GM12878 (cell line): ENCODE data around the gene PDZD11. TPM values are rescaled to one million over a fixed set of nuclear protein-coding genes. Genes with fewer than 3 reads are reported as not detected.

Source experiments
- BRCA1 ChIP-seq: IDR thresholded peaks from 2 replicates; pipeline ENCODE4 v1.6.1; 2011; ENCODE audit warnings: low read depth, low read length, improper control_type of control experiment
- CBX5 ChIP-seq: sonication (generic); IDR thresholded peaks from 2 replicates; pipeline ENCODE4 v1.6.1; 2016; ENCODE audit warnings: low read depth, moderate library complexity, mild to moderate bottlenecking, inconsistent platforms
- CEBPZ ChIP-seq: fragments of 150-350 bp; IDR thresholded peaks from 2 replicates; pipeline ENCODE4 v1.6.1; 2016; ENCODE audit warnings: low read depth, low read length
- EED ChIP-seq: sonication (generic); IDR thresholded peaks from 2 replicates; pipeline ENCODE4 v1.6.1; 2016; ENCODE audit warnings: antibody characterized with exemption, low read depth
- FOXM1 ChIP-seq: IDR thresholded peaks from 2 replicates; pipeline ENCODE4 v1.6.1; 2012; ENCODE audit warnings: low read depth, mild to moderate bottlenecking, inconsistent platforms, low read length, moderate library complexity
- HDGF ChIP-seq: fragments of 450-650 bp; IDR thresholded peaks from 2 replicates; pipeline ENCODE4 v1.6.1; 2016; ENCODE audit warnings: antibody characterized with exemption
- MAX ChIP-seq: IDR thresholded peaks from 2 replicates; pipeline ENCODE4 v1.6.1; 2012; ENCODE audit warnings: low read depth, low read length, improper control_type of control experiment
- MTA2 ChIP-seq: fragments of 450-650 bp; IDR thresholded peaks from 2 replicates; pipeline ENCODE4 v1.6.1; 2016; ENCODE audit warnings: low read depth, mild to moderate bottlenecking, moderate library complexity
- SIN3A ChIP-seq: IDR thresholded peaks from 2 replicates; pipeline ENCODE4 v1.6.1; 2012; ENCODE audit warnings: low read depth, low read length, improper control_type of control experiment
- ZNF687 ChIP-seq: fragments of 450-650 bp; IDR thresholded peaks from 2 replicates; pipeline ENCODE4 v1.6.1; 2017; ENCODE audit warnings: mild to moderate bottlenecking, moderate library complexity
- polyA plus RNA-seq, 11 experiments: library from polyadenylated mRNA; depleted of rRNA in 4 of 11; unstranded in 6 of 11; stranded (reverse) in 5 of 11; fragments of >200 nt; fragmentation: Nextera tagmentation in 4 of 11; fragmentation: Illumina TruSeq in 1 of 11; extraction: Ambion mirVana in 4 of 11; extraction: Trizol in 1 of 11; gene quantifications; 1 replicate in 1 of 11; 2 replicates in 10 of 11; pipeline versions ENCODE4 v1.2.1 to v1.2.3, GENCODE V29; 2011 to 2016; ENCODE audit warnings: inconsistent platforms in 2 of 11, missing spikeins in 2 of 11, low read depth in 1 of 11
- small RNA-seq: library from RNA; depleted of rRNA; stranded (forward); fragments of <200 nt; gene quantifications from one replicate; pipeline ENCODE3, GENCODE V24; 2014
- total RNA-seq, 4 experiments: library from RNA; depleted of rRNA in 3 of 4; stranded (reverse); fragments of >200 nt in 3 of 4; fragmentation: Illumina TruSeq in 1 of 4; extraction: Trizol in 1 of 4; gene quantifications; 2 replicates each; pipeline versions ENCODE4 v1.2.1 to v1.2.3, GENCODE V29; 2013 to 2021

Gene PDZD11
- total and polyA plus RNA-seq, 10 of the 15 experiments (the other 5 are each of a cell fraction or from before 2014, with no cell fraction given) = 28.4 to 123 (median 55.0) TPM

GRCh38 chrX:70240751-70241150, 49.0 kb downstream of the PDZD11 start (continued):
- TF ChIP-seq CBX5 = no peak
- no peak for TF ChIP-seq EED
- TF ChIP-seq SIN3A = no peak
- no peak for TF ChIP-seq ZNF687
- no peak for TF ChIP-seq HDGF
- no peak for TF ChIP-seq MTA2
- TF ChIP-seq FOXM1 = no peak
- TF ChIP-seq CEBPZ = no peak
- no peak for TF ChIP-seq MAX
- TF ChIP-seq BRCA1 = no peak

Small RNAs within 50 kb of the gene (small RNA-seq; reads per million reads assigned to genes)
- gene RNA5SP507 = 0.35 reads per million

Other genes with a start within 250 kb of the PDZD11 start
Only the 7 nearest of the 11 such genes appear.
- 0.34 and 0.49 TPM in 2 replicates for gene DGAT2L6, start 112.4 kb downstream of the PDZD11 start, total RNA-seq (2014; rRNA removed)
- gene DGAT2L6, start 112.4 kb downstream of the PDZD11 start, total RNA-seq (2014; rRNA removed; fragmentation: Illumina TruSeq; extraction: Trizol) = 0.23 and 0.31 TPM in 2 replicates
- 0.16 TPM in 1 of 2 replicates, not detected in the other for gene DGAT2L6, start 112.4 kb downstream of the PDZD11 start, total RNA-seq (2021)
- gene DGAT2L6, start 112.4 kb downstream of the PDZD11 start, polyA plus RNA-seq (2011; rRNA removed) = 0.58 and 1.2 TPM in 2 replicates
- gene DGAT2L6, start 112.4 kb downstream of the PDZD11 start, polyA plus RNA-seq (2014; fragmentation: Illumina TruSeq; extraction: Trizol) = 0.43 and 0.68 TPM in 2 replicates
- under 1 TPM; 0.11 to 0.23 TPM for gene DGAT2L6, start 112.4 kb downstream of the PDZD11 start, polyA plus RNA-seq (2014; fragmentation: Nextera tagmentation; extraction: Ambion mirVana)
- 0.08 and 0.43 TPM in 2 replicates for gene DGAT2L6, start 112.4 kb downstream of the PDZD11 start, polyA plus RNA-seq (2014; rRNA removed)
- gene DGAT2L6, start 112.4 kb downstream of the PDZD11 start, polyA plus RNA-seq (2016; fragmentation: Nextera tagmentation; extraction: Ambion mirVana) = not detected
- gene AWAT1, start 55.3 kb downstream of the PDZD11 start, total RNA-seq (2014; rRNA removed) = not detected in 2 replicates
- gene AWAT1, start 55.3 kb downstream of the PDZD11 start, total RNA-seq (2014; rRNA removed; fragmentation: Illumina TruSeq; extraction: Trizol) = not detected in 2 replicates
- not detected in 2 replicates for gene AWAT1, start 55.3 kb downstream of the PDZD11 start, total RNA-seq (2021)
- not detected in 2 replicates for gene AWAT1, start 55.3 kb downstream of the PDZD11 start, polyA plus RNA-seq (2011; rRNA removed)
- gene AWAT1, start 55.3 kb downstream of the PDZD11 start, polyA plus RNA-seq (2014; fragmentation: Illumina TruSeq; extraction: Trizol) = not detected in 2 replicates
- gene AWAT1, start 55.3 kb downstream of the PDZD11 start, polyA plus RNA-seq (2014; fragmentation: Nextera tagmentation; extraction: Ambion mirVana) = not detected
- gene AWAT1, start 55.3 kb downstream of the PDZD11 start, polyA plus RNA-seq (2014; rRNA removed) = not detected in 2 replicates
- gene AWAT1, start 55.3 kb downstream of the PDZD11 start, polyA plus RNA-seq (2016; fragmentation: Nextera tagmentation; extraction: Ambion mirVana) = not detected
- not detected in 2 replicates for gene P2RY4, start 29.7 kb downstream of the PDZD11 start, total RNA-seq (2014; rRNA removed)
- not detected in 2 replicates for gene P2RY4, start 29.7 kb downstream of the PDZD11 start, total RNA-seq (2014; rRNA removed; fragmentation: Illumina TruSeq; extraction: Trizol)
- 0.13 TPM in 1 of 2 replicates, not detected in the other for gene P2RY4, start 29.7 kb downstream of the PDZD11 start, total RNA-seq (2021)
- gene P2RY4, start 29.7 kb downstream of the PDZD11 start, polyA plus RNA-seq (2011; rRNA removed) = 0.07 TPM in 1 of 2 replicates, not detected in the other
- not detected in 2 replicates for gene P2RY4, start 29.7 kb downstream of the PDZD11 start, polyA plus RNA-seq (2014; fragmentation: Illumina TruSeq; extraction: Trizol)
- not detected for gene P2RY4, start 29.7 kb downstream of the PDZD11 start, polyA plus RNA-seq (2014; fragmentation: Nextera tagmentation; extraction: Ambion mirVana)
- 0.33 and 0.44 TPM in 2 replicates for gene P2RY4, start 29.7 kb downstream of the PDZD11 start, polyA plus RNA-seq (2014; rRNA removed)
- gene P2RY4, start 29.7 kb downstream of the PDZD11 start, polyA plus RNA-seq (2016; fragmentation: Nextera tagmentation; extraction: Ambion mirVana) = not detected
- gene ARR3, start 21.6 kb downstream of the PDZD11 start, total RNA-seq (2014; rRNA removed) = not detected in 2 replicates
- gene ARR3, start 21.6 kb downstream of the PDZD11 start, total RNA-seq (2014; rRNA removed; fragmentation: Illumina TruSeq; extraction: Trizol) = not detected in 2 replicates
- not detected in 2 replicates for gene ARR3, start 21.6 kb downstream of the PDZD11 start, total RNA-seq (2021)
- gene ARR3, start 21.6 kb downstream of the PDZD11 start, polyA plus RNA-seq (2011; rRNA removed) = not detected in 2 replicates
- gene ARR3, start 21.6 kb downstream of the PDZD11 start, polyA plus RNA-seq (2014; fragmentation: Illumina TruSeq; extraction: Trizol) = not detected in 2 replicates
- not detected for gene ARR3, start 21.6 kb downstream of the PDZD11 start, polyA plus RNA-seq (2014; fragmentation: Nextera tagmentation; extraction: Ambion mirVana)
- not detected in 2 replicates for gene ARR3, start 21.6 kb downstream of the PDZD11 start, polyA plus RNA-seq (2014; rRNA removed)
- not detected for gene ARR3, start 21.6 kb downstream of the PDZD11 start, polyA plus RNA-seq (2016; fragmentation: Nextera tagmentation; extraction: Ambion mirVana)
- gene RAB41, start 7.8 kb downstream of the PDZD11 start, total RNA-seq (2014; rRNA removed) = not detected in 2 replicates
- not detected in 2 replicates for gene RAB41, start 7.8 kb downstream of the PDZD11 start, total RNA-seq (2014; rRNA removed; fragmentation: Illumina TruSeq; extraction: Trizol)
- not detected in 2 replicates for gene RAB41, start 7.8 kb downstream of the PDZD11 start, total RNA-seq (2021)
- not detected in 2 replicates for gene RAB41, start 7.8 kb downstream of the PDZD11 start, polyA plus RNA-seq (2011; rRNA removed)
- not detected in 2 replicates for gene RAB41, start 7.8 kb downstream of the PDZD11 start, polyA plus RNA-seq (2014; fragmentation: Illumina TruSeq; extraction: Trizol)
- gene RAB41, start 7.8 kb downstream of the PDZD11 start, polyA plus RNA-seq (2014; fragmentation: Nextera tagmentation; extraction: Ambion mirVana) = under 1 TPM in 1 of 2 experiments, not detected in 1; 0.05 TPM
- gene RAB41, start 7.8 kb downstream of the PDZD11 start, polyA plus RNA-seq (2014; rRNA removed) = not detected in 2 replicates
- gene RAB41, start 7.8 kb downstream of the PDZD11 start, polyA plus RNA-seq (2016; fragmentation: Nextera tagmentation; extraction: Ambion mirVana) = under 1 TPM in 1 of 2 experiments, not detected in 1; 0.31 TPM
- gene KIF4A, start 177 bp upstream of the PDZD11 start, total RNA-seq (2014; rRNA removed) = 16.2 and 16.8 TPM in 2 replicates
- 20.7 and 22.1 TPM in 2 replicates for gene KIF4A, start 177 bp upstream of the PDZD11 start, total RNA-seq (2014; rRNA removed; fragmentation: Illumina TruSeq; extraction: Trizol)
- gene KIF4A, start 177 bp upstream of the PDZD11 start, total RNA-seq (2021) = 22.3 and 22.9 TPM in 2 replicates
- 28.8 and 36.2 TPM in 2 replicates for gene KIF4A, start 177 bp upstream of the PDZD11 start, polyA plus RNA-seq (2011; rRNA removed)
- gene KIF4A, start 177 bp upstream of the PDZD11 start, polyA plus RNA-seq (2014; fragmentation: Illumina TruSeq; extraction: Trizol) = 23.0 and 24.0 TPM in 2 replicates
- 10 to 100 TPM; 10.8 to 11.5 TPM for gene KIF4A, start 177 bp upstream of the PDZD11 start, polyA plus RNA-seq (2014; fragmentation: Nextera tagmentation; extraction: Ambion mirVana)
- gene KIF4A, start 177 bp upstream of the PDZD11 start, polyA plus RNA-seq (2014; rRNA removed) = 14.7 and 15.4 TPM in 2 replicates
- 10 to 100 TPM; 25.0 to 26.4 TPM for gene KIF4A, start 177 bp upstream of the PDZD11 start, polyA plus RNA-seq (2016; fragmentation: Nextera tagmentation; extraction: Ambion mirVana)
- 0.11 TPM in 1 of 2 replicates, not detected in the other for gene GDPD2, start 133.4 kb upstream of the PDZD11 start, total RNA-seq (2014; rRNA removed)
- gene GDPD2, start 133.4 kb upstream of the PDZD11 start, total RNA-seq (2014; rRNA removed; fragmentation: Illumina TruSeq; extraction: Trizol) = 0.09 TPM in 1 of 2 replicates, not detected in the other
- gene GDPD2, start 133.4 kb upstream of the PDZD11 start, total RNA-seq (2021) = not detected in 2 replicates
- 0.04 TPM in 2 replicates for gene GDPD2, start 133.4 kb upstream of the PDZD11 start, polyA plus RNA-seq (2011; rRNA removed)
- gene GDPD2, start 133.4 kb upstream of the PDZD11 start, polyA plus RNA-seq (2014; fragmentation: Illumina TruSeq; extraction: Trizol) = not detected in 2 replicates
- gene GDPD2, start 133.4 kb upstream of the PDZD11 start, polyA plus RNA-seq (2014; fragmentation: Nextera tagmentation; extraction: Ambion mirVana) = not detected
- not detected in 2 replicates for gene GDPD2, start 133.4 kb upstream of the PDZD11 start, polyA plus RNA-seq (2014; rRNA removed)
- gene GDPD2, start 133.4 kb upstream of the PDZD11 start, polyA plus RNA-seq (2016; fragmentation: Nextera tagmentation; extraction: Ambion mirVana) = not detected